GM11168 (cell line): ENCODE results near the gene ZCCHC7.
"Not testable (repeated sequence)": the region's sequence is repeated elsewhere in the genome, so short reads cannot be mapped to it uniquely, and the experiment has no call there.

ENCODE experiments used
- in situ Hi-C: fragments of 300-500 bp; cut with MboI; formaldehyde crosslinking; loops from one replicate; pipeline ENCODE4 v1.12.0; 2022; ENCODE audit warnings: low sequenced_read_pairs; ENCODE audit not compliant: unreplicated experiment

The ZCCHC7 gene

DNA sequence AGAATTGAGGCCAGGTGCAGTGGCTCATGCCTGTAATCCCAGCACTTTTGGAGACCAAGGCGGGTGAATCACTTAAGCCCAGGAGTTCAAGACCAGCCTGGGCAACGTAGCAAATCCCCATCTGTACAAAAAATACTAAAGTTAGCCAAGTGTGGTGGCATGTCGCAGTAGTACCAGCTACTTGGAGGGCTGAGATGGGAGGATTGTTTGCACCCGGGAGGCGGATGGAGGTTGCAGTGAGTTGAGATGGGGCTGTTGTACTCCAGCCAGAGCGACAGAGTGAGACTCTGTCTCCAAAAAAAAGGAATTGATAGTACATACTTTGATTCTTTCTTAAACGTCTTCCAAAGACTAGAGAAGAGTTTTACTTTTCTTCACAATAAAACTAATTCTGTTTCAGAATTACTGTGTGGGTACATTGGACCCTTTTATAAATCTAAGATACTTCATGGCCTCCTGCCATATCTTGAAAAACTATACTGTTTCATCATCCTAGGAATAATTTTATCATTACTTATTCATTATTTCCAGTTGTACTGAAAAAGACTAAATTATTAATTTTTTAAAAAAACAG, 170.1 kb downstream of the ZCCHC7 start:
- in situ Hi-C loops = no loop called here

GRCh38 chr9:37290940-37291485, 170.6 kb downstream of the ZCCHC7 start:
- in situ Hi-C loops = no loop called here

GRCh38 chr9:37291612-37292238, 171.4 kb downstream of the ZCCHC7 start:
- in situ Hi-C loops = not testable (repeated sequence)

- in situ Hi-C loops = no loop called here
These were observed 172.5 kb downstream of the ZCCHC7 start for GRCh38 chr9:37292896-37293295.

DNA sequence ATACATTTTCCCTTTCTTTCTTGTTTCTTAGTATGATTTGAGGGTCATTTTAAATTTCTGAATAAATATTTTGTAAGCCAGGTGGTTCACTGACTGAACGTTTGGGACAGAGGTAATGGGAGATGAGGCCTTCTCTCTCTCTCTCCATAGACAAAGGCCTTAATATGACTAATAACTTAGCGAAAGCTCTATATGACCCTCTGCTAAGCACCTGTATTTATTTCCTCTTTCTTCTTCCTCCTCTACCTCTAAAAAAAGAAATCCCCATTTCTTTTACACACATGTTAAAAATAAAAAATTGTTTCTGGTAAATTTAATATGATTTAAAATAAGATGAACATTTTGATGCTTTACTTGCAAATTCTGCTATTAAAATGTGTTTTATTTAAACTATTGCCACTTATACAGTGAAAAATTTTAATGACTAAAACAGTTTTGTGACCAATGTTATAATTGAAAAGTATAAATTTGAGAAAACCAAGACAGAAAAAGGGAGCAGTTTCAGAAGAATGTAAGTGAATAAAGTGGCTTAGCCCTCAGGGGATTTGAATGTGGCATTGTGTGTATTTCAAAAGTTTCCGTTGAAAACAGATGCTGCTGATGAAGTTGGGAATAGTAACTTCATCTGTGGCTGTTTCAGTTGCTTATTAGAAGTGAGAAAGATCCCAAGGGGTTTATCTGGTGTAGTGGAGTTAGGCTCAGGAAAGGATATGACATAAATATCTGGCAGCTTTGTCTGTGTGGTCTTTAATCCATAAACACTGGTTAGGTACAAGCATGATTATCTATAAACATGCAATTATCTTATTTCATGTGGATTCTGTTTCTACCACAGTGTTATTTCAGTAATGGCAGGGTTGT, 173.5 kb downstream of the ZCCHC7 start:
- in situ Hi-C loops = no loop called here

GRCh38 chr9:37295178-37295577, 174.8 kb downstream of the ZCCHC7 start:
- in situ Hi-C loops = no loop called here

GRCh38 chr9:37295796-37296195, 175.4 kb downstream of the ZCCHC7 start:
- in situ Hi-C loops = no loop called here

- in situ Hi-C loops = no loop called here
These were observed 177.2 kb downstream of the ZCCHC7 start for GRCh38 chr9:37297592-37297991.

GRCh38 chr9:37300620-37301019, 180.2 kb downstream of the ZCCHC7 start:
- in situ Hi-C loops = no loop called here

- in situ Hi-C loops = no loop called here
These were observed 180.9 kb downstream of the ZCCHC7 start for GRCh38 chr9:37301042-37301853.

DNA sequence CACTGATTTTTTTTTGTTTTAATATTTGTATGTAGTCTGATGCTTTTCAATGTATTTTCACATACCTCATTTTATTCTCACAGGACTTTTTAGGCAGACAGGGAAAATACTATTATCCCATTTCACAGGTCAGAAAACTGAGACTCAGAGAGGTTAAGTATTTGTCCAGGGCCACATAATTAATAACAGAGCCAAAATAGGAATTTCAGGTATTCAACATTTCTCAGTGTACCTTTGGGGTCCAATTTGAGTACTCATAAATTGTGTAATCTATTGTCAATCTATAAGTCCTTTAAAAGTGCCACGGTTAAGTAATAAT, 181.4 kb downstream of the ZCCHC7 start:
- in situ Hi-C loops = no loop called here

GRCh38 chr9:37302277-37302676, 181.9 kb downstream of the ZCCHC7 start:
- in situ Hi-C loops = no loop called here

DNA sequence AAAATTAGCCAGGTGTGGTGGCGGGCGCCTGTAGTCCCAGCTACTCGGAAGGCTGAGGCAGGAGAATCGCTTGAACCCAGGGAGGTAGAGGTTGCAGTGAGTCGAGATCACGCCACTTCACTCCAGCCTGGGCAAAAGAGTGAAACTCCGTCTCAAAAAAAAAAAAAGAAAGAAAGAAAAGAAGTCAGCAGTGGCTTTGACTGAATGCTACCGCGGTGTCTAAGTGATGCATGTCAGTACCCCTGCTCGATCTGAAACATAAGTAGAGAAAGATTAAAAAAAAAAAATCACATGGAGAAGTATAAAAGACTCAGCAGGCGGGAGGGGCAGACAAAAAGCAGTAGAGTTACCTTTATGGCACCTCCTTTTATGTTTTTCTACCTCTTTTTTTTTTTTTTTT, 182.9 kb downstream of the ZCCHC7 start:
- in situ Hi-C loops = not testable (repeated sequence)

- in situ Hi-C loops = no loop called here
These were observed 188.8 kb downstream of the ZCCHC7 start for GRCh38 chr9:37309136-37309535.

GRCh38 chr9:37311938-37312708, 191.7 kb downstream of the ZCCHC7 start:
- in situ Hi-C loops = loop anchor here (10.0 kb wide), 1 partner anchor 307 kb away; no protein-coding TSS in a partner anchor

DNA sequence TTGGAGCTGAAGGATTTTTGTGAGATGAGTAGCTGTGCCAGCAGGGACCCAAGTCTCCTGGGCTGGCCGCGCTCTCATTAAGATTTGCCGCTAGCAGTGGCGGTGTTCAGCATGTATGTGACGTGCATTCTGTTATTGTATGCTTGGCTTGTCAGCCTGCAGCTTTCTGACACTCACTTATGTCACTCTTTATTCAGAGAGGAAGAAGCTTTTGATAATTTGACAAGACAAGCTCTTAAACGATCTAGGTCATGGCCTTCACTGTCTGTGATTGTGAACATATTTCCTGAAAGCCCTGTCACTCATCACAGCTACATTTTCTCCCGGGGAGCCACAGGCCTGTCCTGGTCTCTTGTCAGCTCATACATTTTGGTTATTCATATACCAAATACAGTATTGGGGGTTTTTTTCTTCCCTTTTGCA, 203.9 kb downstream of the ZCCHC7 start:
- in situ Hi-C loops = no loop called here

- in situ Hi-C loops = no loop called here
These were observed 204.5 kb downstream of the ZCCHC7 start for GRCh38 chr9:37324691-37325490.

- in situ Hi-C loops = no loop called here
These were observed 205.4 kb downstream of the ZCCHC7 start for GRCh38 chr9:37325778-37326177.

DNA sequence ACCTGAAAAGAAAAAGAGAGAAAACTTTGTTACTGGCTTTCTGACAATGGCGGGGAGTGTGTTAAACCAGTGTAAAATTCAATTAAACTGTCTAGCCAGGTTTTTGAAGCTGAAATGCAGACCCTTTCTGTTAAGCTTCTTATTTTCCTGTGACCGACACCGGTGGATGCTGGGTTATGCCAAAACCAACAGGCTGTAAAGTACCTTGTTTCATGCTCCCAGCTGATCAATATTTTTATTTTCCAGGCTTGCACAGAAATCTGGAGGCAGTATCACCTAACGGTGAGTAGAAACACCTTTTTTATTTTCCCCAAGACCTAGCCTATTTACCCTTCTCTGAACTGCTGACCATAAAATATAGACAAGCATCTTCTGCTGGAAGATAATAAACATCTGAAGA, 207.2 kb downstream of the ZCCHC7 start:
- in situ Hi-C loops = no loop called here
